NB4 (cell line): ENCODE data around the gene FER1L5.

Experiments
- MYC ChIP-seq: IDR thresholded peaks from 2 replicates; pipeline ENCODE4 v1.6.1; 2011; ENCODE audit warnings: low read depth, low read length
- POLR2A ChIP-seq: IDR thresholded peaks from 2 replicates; pipeline ENCODE4 v1.6.1; 2011; ENCODE audit warnings: mild to moderate bottlenecking; ENCODE audit not compliant: insufficient read length; ENCODE audit errors: extremely low read depth
- TF ChIP-seq, protein P1 (sequence below): IDR thresholded peaks from one replicate; pipeline ENCODE4 v1.5.1; 2012; ENCODE audit warnings: low read depth, low read length
- TF ChIP-seq, protein P2 (sequence below): IDR thresholded peaks from 2 replicates; pipeline ENCODE4 v1.6.1; 2011; ENCODE audit warnings: low read depth, low read length

DNA sequence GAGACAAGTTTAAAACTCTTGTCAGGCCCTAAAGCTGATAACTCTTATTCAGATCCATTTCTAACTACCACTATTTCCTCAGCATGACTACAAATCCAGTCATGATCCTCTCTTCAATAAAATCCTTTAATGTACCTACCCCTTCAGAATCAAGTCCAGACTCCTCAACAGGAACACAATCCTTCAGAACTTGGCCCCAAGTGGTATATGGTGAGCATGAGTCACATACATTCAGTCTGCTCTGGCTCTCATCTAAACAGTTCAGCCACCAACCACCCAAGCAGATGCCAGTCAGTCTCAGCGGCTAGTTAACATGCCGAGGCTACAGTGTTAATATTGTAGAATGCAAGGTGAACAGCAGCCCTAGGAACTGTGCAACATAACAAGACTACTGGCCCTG lies 87.6 kb downstream of the FER1L5 start:
- TF ChIP-seq, protein P1, sequence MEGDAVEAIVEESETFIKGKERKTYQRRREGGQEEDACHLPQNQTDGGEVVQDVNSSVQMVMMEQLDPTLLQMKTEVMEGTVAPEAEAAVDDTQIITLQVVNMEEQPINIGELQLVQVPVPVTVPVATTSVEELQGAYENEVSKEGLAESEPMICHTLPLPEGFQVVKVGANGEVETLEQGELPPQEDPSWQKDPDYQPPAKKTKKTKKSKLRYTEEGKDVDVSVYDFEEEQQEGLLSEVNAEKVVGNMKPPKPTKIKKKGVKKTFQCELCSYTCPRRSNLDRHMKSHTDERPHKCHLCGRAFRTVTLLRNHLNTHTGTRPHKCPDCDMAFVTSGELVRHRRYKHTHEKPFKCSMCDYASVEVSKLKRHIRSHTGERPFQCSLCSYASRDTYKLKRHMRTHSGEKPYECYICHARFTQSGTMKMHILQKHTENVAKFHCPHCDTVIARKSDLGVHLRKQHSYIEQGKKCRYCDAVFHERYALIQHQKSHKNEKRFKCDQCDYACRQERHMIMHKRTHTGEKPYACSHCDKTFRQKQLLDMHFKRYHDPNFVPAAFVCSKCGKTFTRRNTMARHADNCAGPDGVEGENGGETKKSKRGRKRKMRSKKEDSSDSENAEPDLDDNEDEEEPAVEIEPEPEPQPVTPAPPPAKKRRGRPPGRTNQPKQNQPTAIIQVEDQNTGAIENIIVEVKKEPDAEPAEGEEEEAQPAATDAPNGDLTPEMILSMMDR: no peak
- TF ChIP-seq, protein P2, sequence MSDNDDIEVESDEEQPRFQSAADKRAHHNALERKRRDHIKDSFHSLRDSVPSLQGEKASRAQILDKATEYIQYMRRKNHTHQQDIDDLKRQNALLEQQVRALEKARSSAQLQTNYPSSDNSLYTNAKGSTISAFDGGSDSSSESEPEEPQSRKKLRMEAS: no peak
- TF ChIP-seq POLR2A: no peak
- no peak for TF ChIP-seq MYC
